ENCODE results near the gene HLA-G. TPM values are rescaled to one million over a fixed set of nuclear protein-coding genes. Genes with fewer than 3 reads are reported as not detected.
"Not testable (repeated sequence)": the region's sequence is repeated elsewhere in the genome, so short reads cannot be mapped to it uniquely, and the experiment has no call there.

Gene HLA-G
- total RNA-seq, 1 experiment from 2014 or later = 0.45 TPM

GRCh38 chr6:29865631-29866030 is 38.0 kb downstream of the HLA-G start:
- Mint-ChIP-seq H3K9me3 (ENCODE audit: low read depth, unreplicated experiment) (peaks cover 3% of the 10 kb centered on the region), H3K27ac (ENCODE audit: unreplicated experiment) (no peak overlapping the region), H3K4me3 (ENCODE audit: low read depth, unreplicated experiment) (no peak overlapping the region), H3K27me3 (ENCODE audit: unreplicated experiment) (peaks cover 99% of the 10 kb centered on the region), H3K4me1 (ENCODE audit: low read depth, unreplicated experiment) (no peaks in the 10 kb centered on the region), H3K36me3 (ENCODE audit: insufficient read depth, unreplicated experiment) (no peaks in the 10 kb centered on the region)
- no peak for TF ChIP-seq CTCF (IDR thresholded peaks at IDR 0.05; ENCODE audit: unreplicated experiment)
- no peak for DNase-seq
- no TSS peak for BruUV-seq (replicated peaks)
- intact Hi-C loops (cut with micrococcal nuclease; ENCODE audit: unreplicated experiment) = no loop called here
- CTCF ChIA-PET = no interaction called here

GRCh38 chr6:29870104-29870503 is 42.5 kb downstream of the HLA-G start:
- Mint-ChIP-seq H3K4me1 (ENCODE audit: low read depth, unreplicated experiment) (no peaks in the 10 kb centered on the region), H3K9me3 (ENCODE audit: low read depth, unreplicated experiment) (peaks cover 3% of the 10 kb centered on the region), H3K36me3 (ENCODE audit: insufficient read depth, unreplicated experiment) (no peaks in the 10 kb centered on the region), H3K4me3 (ENCODE audit: low read depth, unreplicated experiment) (no peak overlapping the region), H3K27me3 (ENCODE audit: unreplicated experiment) (peaks cover 72% of the 10 kb centered on the region), H3K27ac (ENCODE audit: unreplicated experiment) (no peak overlapping the region)
- intact Hi-C loops (cut with micrococcal nuclease; ENCODE audit: unreplicated experiment) = no loop called here
- BruUV-seq (replicated peaks) = no TSS peak
- CTCF ChIA-PET = no interaction called here
- TF ChIP-seq CTCF (IDR thresholded peaks at IDR 0.05; ENCODE audit: unreplicated experiment) = no peak
- DNase-seq = no peak

- TF ChIP-seq CTCF (IDR thresholded peaks at IDR 0.05; ENCODE audit: unreplicated experiment) = no peak
- Mint-ChIP-seq H3K4me1 (ENCODE audit: low read depth, unreplicated experiment) (no peaks in the 10 kb centered on the region), H3K4me3 (ENCODE audit: low read depth, unreplicated experiment) (no peak overlapping the region), H3K27ac (ENCODE audit: unreplicated experiment) (no peak overlapping the region), H3K36me3 (ENCODE audit: insufficient read depth, unreplicated experiment) (no peaks in the 10 kb centered on the region), H3K9me3 (ENCODE audit: low read depth, unreplicated experiment) (peaks cover 3% of the 10 kb centered on the region), H3K27me3 (ENCODE audit: unreplicated experiment) (peaks cover 47% of the 10 kb centered on the region)
- intact Hi-C loops (cut with micrococcal nuclease; ENCODE audit: unreplicated experiment) = no loop called here
- CTCF ChIA-PET = no interaction called here
- DNase-seq = no peak
- no TSS peak for BruUV-seq (replicated peaks)
Observed at GRCh38 chr6:29872791-29873190, 45.2 kb downstream of the HLA-G start.

- no peaks in the 10 kb centered on the region for H3K9me3 Mint-ChIP-seq (ENCODE audit: low read depth, unreplicated experiment)
- no peak for TF ChIP-seq CTCF (IDR thresholded peaks at IDR 0.05; ENCODE audit: unreplicated experiment)
- no peak for DNase-seq
- no peak overlapping the region for H3K4me3 Mint-ChIP-seq (ENCODE audit: low read depth, unreplicated experiment)
- CTCF ChIA-PET = no interaction called here
- H3K4me1 Mint-ChIP-seq (ENCODE audit: low read depth, unreplicated experiment) = no peaks in the 10 kb centered on the region
- intact Hi-C loops (cut with micrococcal nuclease; ENCODE audit: unreplicated experiment) = no loop called here
- peaks cover 22% of the 10 kb centered on the region for H3K27me3 Mint-ChIP-seq (ENCODE audit: unreplicated experiment)
- H3K36me3 Mint-ChIP-seq (ENCODE audit: insufficient read depth, unreplicated experiment) = no peaks in the 10 kb centered on the region
- no TSS peak for BruUV-seq (replicated peaks)
- H3K27ac Mint-ChIP-seq (ENCODE audit: unreplicated experiment) = no peak overlapping the region
Observed at GRCh38 chr6:29875257-29875656, 47.6 kb downstream of the HLA-G start.

GRCh38 chr6:29875734-29876133 is 48.1 kb downstream of the HLA-G start:
- H3K4me3 Mint-ChIP-seq (ENCODE audit: low read depth, unreplicated experiment); intact Hi-C loops (cut with micrococcal nuclease; ENCODE audit: unreplicated experiment); H3K36me3 Mint-ChIP-seq (ENCODE audit: insufficient read depth, unreplicated experiment); H3K27ac Mint-ChIP-seq (ENCODE audit: unreplicated experiment); DNase-seq; H3K4me1 Mint-ChIP-seq (ENCODE audit: low read depth, unreplicated experiment); H3K9me3 Mint-ChIP-seq (ENCODE audit: low read depth, unreplicated experiment); CTCF ChIA-PET; BruUV-seq (replicated peaks): not testable (repeated sequence)
- H3K27me3 Mint-ChIP-seq (ENCODE audit: unreplicated experiment) = peaks cover 17% of the 10 kb centered on the region

Other genes with a start within 250 kb of the HLA-G start
- not detected in 2 replicates for gene OR2H2, start 242.7 kb upstream of the HLA-G start, total RNA-seq (2022)
- 35.3 and 42.2 TPM in 2 replicates for gene GABBR1, start 194.6 kb upstream of the HLA-G start, total RNA-seq (2022)
- gene MOG, start 170.7 kb upstream of the HLA-G start, total RNA-seq (2022) = not detected in 2 replicates
- gene ZFP57, start 146.7 kb upstream of the HLA-G start, total RNA-seq (2022) = 0.83 TPM in 1 of 2 replicates, not detected in the other
- gene HLA-F, start 104.4 kb upstream of the HLA-G start, total RNA-seq (2022) = 57.9 and 119 TPM in 2 replicates
- gene HLA-A, start 114.7 kb downstream of the HLA-G start, total RNA-seq (2022) = 451 and 963 TPM in 2 replicates
- 25.1 and 25.2 TPM in 2 replicates for gene POLR1H, start 233.4 kb downstream of the HLA-G start, total RNA-seq (2022)
- gene PPP1R11, start 239.4 kb downstream of the HLA-G start, total RNA-seq (2022) = 72.8 and 75.2 TPM in 2 replicates
- 1.3 and 1.4 TPM in 2 replicates for gene RNF39, start 247.9 kb downstream of the HLA-G start, total RNA-seq (2022)

Data from Calu3 (cell line).